Renal pelvis (tissue), 4 donors: ENCODE results near the gene ZNF175. TPM values are rescaled to one million over a fixed set of nuclear protein-coding genes. Genes with fewer than 3 reads are reported as not detected.
"Not testable (repeated sequence)": the region's sequence is repeated elsewhere in the genome, so short reads cannot be mapped to it uniquely, and the experiment has no call there.

ENCODE experiments used
- DNase-seq: peaks from one replicate; pipeline ENCODE4 v3.0.0-alpha.2; 2013
- polyA plus RNA-seq, 3 donors: library from polyadenylated mRNA; unstranded; fragments of 120-200 nt; gene quantifications; one replicate each; pipeline ENCODE4 v1.2.1, GENCODE V29; 2013; ENCODE audit not compliant: insufficient read length in 3 of 3

Gene ZNF175
- polyA plus RNA-seq, 3 donors, result 15.3 to 22.0 (median 17.3) TPM

- DNase-seq, result no peak
Observed at GRCh38 chr19:51615991-51616390, 44.9 kb downstream of the ZNF175 start.

- DNase-seq, result no peak
Observed at GRCh38 chr19:51621178-51621577, 50.1 kb downstream of the ZNF175 start.

- no peak for DNase-seq
Observed at GRCh38 chr19:51626675-51627074, 55.6 kb downstream of the ZNF175 start.

GRCh38 chr19:51627491-51628138 is 56.5 kb downstream of the ZNF175 start:
- no peak for DNase-seq

- no peak for DNase-seq
Observed at GRCh38 chr19:51628153-51628939, 57.3 kb downstream of the ZNF175 start.

- DNase-seq, result not testable (repeated sequence)
Observed at GRCh38 chr19:51630315-51630714, 59.2 kb downstream of the ZNF175 start, which contains the start of gene SIGLEC5. Gene SIGLEC5 (minus strand): TSS chr19:51630401. CDS start chr19:51630335, 66 bp downstream.

- DNase-seq, result no peak
Observed at GRCh38 chr19:51632126-51632525, 61.0 kb downstream of the ZNF175 start.

- no peak for DNase-seq
Observed at GRCh38 chr19:51637362-51637978, 66.4 kb downstream of the ZNF175 start.

- no peak for DNase-seq
Observed at GRCh38 chr19:51639916-51640315, 68.8 kb downstream of the ZNF175 start.

GRCh38 chr19:51640386-51640785 is 69.3 kb downstream of the ZNF175 start:
- no peak for DNase-seq

- DNase-seq, result no peak
Observed at GRCh38 chr19:51641648-51642047, 70.6 kb downstream of the ZNF175 start.

Other genes with a start within 250 kb of the ZNF175 start
- 1 to 10 TPM; 4.1 to 5.8 (median 5.6) TPM for gene VSIG10L, start 229.1 kb upstream of the ZNF175 start, polyA plus RNA-seq
- 100 to 1,000 TPM; 143 to 171 (median 160) TPM for gene ETFB, start 204.9 kb upstream of the ZNF175 start, polyA plus RNA-seq
- 1 to 10 TPM; 1.8 to 2.7 (median 2.6) TPM for gene CLDND2, start 202.3 kb upstream of the ZNF175 start, polyA plus RNA-seq
- 1 to 10 TPM; 1.6 to 2.1 (median 1.8) TPM for gene NKG7, start 198.6 kb upstream of the ZNF175 start, polyA plus RNA-seq
- gene LIM2, start 183.3 kb upstream of the ZNF175 start, polyA plus RNA-seq, result under 1 TPM; 0.35 to 0.60 (median 0.44) TPM
- gene C19orf84, start 180.7 kb upstream of the ZNF175 start, polyA plus RNA-seq, result under 1 TPM; 0.22 to 0.39 (median 0.36) TPM
- 1 to 10 TPM; 1.1 to 1.7 (median 1.6) TPM for gene SIGLEC10, start 153.6 kb upstream of the ZNF175 start, polyA plus RNA-seq
- gene SIGLEC8, start 112.8 kb upstream of the ZNF175 start, polyA plus RNA-seq, result under 1 TPM in 1 of 3 donors, not detected in 2; 0.10 TPM
- not detected for gene CEACAM18, start 92.7 kb upstream of the ZNF175 start, polyA plus RNA-seq
- gene SIGLEC12, start 69.5 kb upstream of the ZNF175 start, polyA plus RNA-seq, result under 1 TPM in 2 of 3 donors, not detected in 1; 0.13 to 0.19 TPM
- gene SIGLEC6, start 39.6 kb upstream of the ZNF175 start, polyA plus RNA-seq, result under 1 TPM in 1 of 3 donors, not detected in 2; 0.16 TPM
- under 1 TPM in 2 of 3 donors, not detected in 1; 0.26 to 0.40 TPM for gene SIGLEC5, start 59.1 kb downstream of the ZNF175 start, polyA plus RNA-seq
- gene SIGLEC14, start 75.5 kb downstream of the ZNF175 start, polyA plus RNA-seq, result under 1 TPM; 0.25 to 0.92 (median 0.54) TPM
- gene SPACA6, start 122.0 kb downstream of the ZNF175 start, polyA plus RNA-seq, result 10 to 100 TPM; 16.4 to 27.6 (median 24.1) TPM
- gene HAS1, start 152.7 kb downstream of the ZNF175 start, polyA plus RNA-seq, result under 1 TPM in 2 of 3 donors, not detected in 1; 0.13 TPM
- gene FPR1, start 180.6 kb downstream of the ZNF175 start, polyA plus RNA-seq, result 1 to 10 TPM in 2 of 3 donors, under 1 TPM in 1; 0.88 to 1.5 (median 1.3) TPM
- under 1 TPM in 2 of 3 donors, not detected in 1; 0.15 to 0.19 TPM for gene FPR2, start 189.9 kb downstream of the ZNF175 start, polyA plus RNA-seq
- under 1 TPM; 0.21 to 0.46 (median 0.23) TPM for gene FPR3, start 223.9 kb downstream of the ZNF175 start, polyA plus RNA-seq